Activated CD8-positive, alpha-beta memory T cell treated with anti-CD3 and anti-CD28 coated beads for 36 hours (primary cell): Measurements from ENCODE around the gene C6orf132. TPM values are rescaled to one million over a fixed set of nuclear protein-coding genes. Genes with fewer than 3 reads are reported as not detected.

Experiments used
- CTCF ChIA-PET: fragments of 350-600 bp; sonication (Branson Sonifier 250); formaldehyde crosslinking; loops from one replicate; lab custom pipeline; 2021; ENCODE audit warnings: antibody characterized with exemption; lab: Charles Lee
- POLR2A ChIA-PET: fragments of 350-600 bp; sonication (Branson Sonifier 250); formaldehyde crosslinking; loops from one replicate; lab custom pipeline; 2021; ENCODE audit warnings: antibody characterized with exemption; lab: Charles Lee
- total RNA-seq, 2 experiments: library from RNA; stranded (reverse); gene quantifications; one replicate each; pipeline ENCODE4 v1.2.3, GENCODE V29; 2021

Gene C6orf132
- total RNA-seq, 2 experiments from 2014 or later = 0.21 to 0.23 TPM

GRCh38 chr6:42073287-42073686 is 69.1 kb downstream of the C6orf132 start:
- CTCF ChIA-PET = interaction anchor here (0.6 to 4.6 kb wide), 3 partner anchors 11 to 86 kb away, joined by 3 to 24 read pairs (median 4); no protein-coding TSS in a partner anchor
- POLR2A ChIA-PET = no interaction called here

GRCh38 chr6:42071881-42072583 is 70.4 kb downstream of the C6orf132 start:
- ChIA-PET POLR2A (no interaction called here), CTCF (interaction anchor here (4.6 kb wide), 1 partner anchor 32 kb away, joined by 24 read pairs; no protein-coding TSS in a partner anchor)

- POLR2A ChIA-PET = no interaction called here
- CTCF ChIA-PET = interaction anchor here (0.8 kb wide), 1 partner anchor 27 kb away, joined by 3 read pairs; no protein-coding TSS in a partner anchor
Observed at GRCh38 chr6:42068872-42069522, 73.4 kb downstream of the C6orf132 start.

- ChIA-PET CTCF (interaction anchor here (0.8 to 1.2 kb wide), 2 partner anchors 18 to 27 kb away, joined by 3 to 4 read pairs; partner anchors contain the start of gene TAF8), POLR2A (no interaction called here)
Observed at GRCh38 chr6:42068173-42068572, 74.2 kb downstream of the C6orf132 start.

GRCh38 chr6:42066156-42066675 is 76.2 kb downstream of the C6orf132 start:
- ChIA-PET POLR2A (no interaction called here), CTCF (interaction anchor here (0.9 to 1.0 kb wide), 2 partner anchors 38 to 43 kb away, joined by 3 read pairs; no protein-coding TSS in a partner anchor)

GRCh38 chr6:42059743-42060142 is 82.7 kb downstream of the C6orf132 start:
- CTCF ChIA-PET = no interaction called here
- POLR2A ChIA-PET = no interaction called here

- CTCF ChIA-PET = interaction anchor here (1.5 to 2.7 kb wide), 2 partner anchors 51 kb away, joined by 6 to 8 read pairs; no protein-coding TSS in a partner anchor
- POLR2A ChIA-PET = no interaction called here
Observed at GRCh38 chr6:42053601-42054000, 88.8 kb downstream of the C6orf132 start.

- CTCF ChIA-PET = interaction anchor here (0.6 to 12.5 kb wide), 6 partner anchors 53 to 264 kb away, joined by 3 to 221 read pairs (median 22); partner anchors contain the start of genes BYSL, CCND3, MED20 and TOMM6
- POLR2A ChIA-PET = interaction anchor here (1.0 to 2.4 kb wide), 4 partner anchors 49 to 264 kb away, joined by 4 to 9 read pairs (median 4); partner anchors contain the start of genes BYSL, MED20 and TOMM6
Observed at GRCh38 chr6:42051268-42051653, 91.2 kb downstream of the C6orf132 start.

Other genes with a start within 250 kb of the C6orf132 start
- 1 to 10 TPM; 5.8 to 6.0 TPM for gene USP49, start 247.2 kb downstream of the C6orf132 start, total RNA-seq
- 10 to 100 TPM; 17.5 to 22.1 TPM for gene MED20, start 221.5 kb downstream of the C6orf132 start, total RNA-seq
- gene BYSL, start 221.1 kb downstream of the C6orf132 start, total RNA-seq = 10 to 100 TPM; 83.7 to 85.2 TPM
- gene CCND3, start 200.8 kb downstream of the C6orf132 start, total RNA-seq = 100 to 1,000 TPM; 356 to 367 TPM
- 10 to 100 TPM; 42.9 to 45.7 TPM for gene TAF8, start 92.1 kb downstream of the C6orf132 start, total RNA-seq
- not detected for gene GUCA1A, start 30.7 kb upstream of the C6orf132 start, total RNA-seq
- gene GUCA1B, start 52.3 kb upstream of the C6orf132 start, total RNA-seq = 1 to 10 TPM in 1 of 2 experiments, under 1 TPM in 1; 0.92 to 1.6 TPM
- gene MRPS10, start 75.2 kb upstream of the C6orf132 start, total RNA-seq = 10 to 100 TPM; 49.2 to 53.2 TPM